M059J (cell line): ENCODE data around the gene RALGPS2. TPM values are rescaled to one million over a fixed set of nuclear protein-coding genes. Genes with fewer than 3 reads are reported as not detected.

Source experiments
- DNase-seq: peaks from one replicate; pipeline ENCODE4 v3.0.0-alpha.2; 2012; ENCODE audit warnings: low read depth
- total RNA-seq: library from RNA; depleted of rRNA; stranded (reverse); fragments of >200 nt; shearing (Covaris generic); gene quantifications from 2 replicates; pipeline ENCODE4 v1.2.3, GENCODE V29; 2014; rRNA removed

Gene RALGPS2
- 10.8 and 11.7 TPM in 2 replicates for total RNA-seq

- DNase-seq = peak; percentile 79
These were observed at the start of gene RALGPS2 for GRCh38 chr1:178724728-178725465. RALGPS2 (plus strand) TSS chr1:178725244; CDS start chr1:178776765, 51,521 bp downstream.

GRCh38 chr1:178679237-178679636 lies 45.8 kb upstream of the RALGPS2 start:
- no peak for DNase-seq

- DNase-seq = no peak
These were observed 42.6 kb upstream of the RALGPS2 start for GRCh38 chr1:178682429-178682828.

GRCh38 chr1:178682886-178683285 lies 42.2 kb upstream of the RALGPS2 start:
- no peak for DNase-seq

GRCh38 chr1:178683291-178683690 lies 41.8 kb upstream of the RALGPS2 start:
- no peak for DNase-seq

GRCh38 chr1:178684111-178684510 lies 40.9 kb upstream of the RALGPS2 start:
- peak; percentile 16 for DNase-seq

GRCh38 chr1:178684542-178685000 lies 40.5 kb upstream of the RALGPS2 start:
- DNase-seq = peak; percentile 91

GRCh38 chr1:178686407-178686806 lies 38.6 kb upstream of the RALGPS2 start:
- no peak for DNase-seq

- DNase-seq = peak; percentile 13
These were observed 36.8 kb upstream of the RALGPS2 start for GRCh38 chr1:178688244-178688643.

- no peak for DNase-seq
These were observed 35.3 kb upstream of the RALGPS2 start for GRCh38 chr1:178689769-178690168.

- DNase-seq = no peak
These were observed 34.5 kb upstream of the RALGPS2 start for GRCh38 chr1:178690496-178690895.

- DNase-seq = no peak
These were observed 32.3 kb upstream of the RALGPS2 start for GRCh38 chr1:178692564-178693327.

GRCh38 chr1:178693366-178693765 lies 31.7 kb upstream of the RALGPS2 start:
- no peak for DNase-seq

- no peak for DNase-seq
These were observed 30.0 kb upstream of the RALGPS2 start for GRCh38 chr1:178694923-178695525.

- DNase-seq = peak; percentile 53
These were observed 22.9 kb upstream of the RALGPS2 start for GRCh38 chr1:178702146-178702545.

GRCh38 chr1:178704833-178705232 lies 20.2 kb upstream of the RALGPS2 start:
- no peak for DNase-seq

GRCh38 chr1:178706432-178706831 lies 18.6 kb upstream of the RALGPS2 start:
- DNase-seq = no peak

- DNase-seq = peak; percentile 57
These were observed 11.8 kb upstream of the RALGPS2 start for GRCh38 chr1:178713259-178713658.

GRCh38 chr1:178714453-178714852 lies 10.6 kb upstream of the RALGPS2 start:
- DNase-seq = no peak

GRCh38 chr1:178716111-178716510 lies 8.9 kb upstream of the RALGPS2 start:
- no peak for DNase-seq

GRCh38 chr1:178718520-178718919 lies 6.5 kb upstream of the RALGPS2 start:
- DNase-seq = no peak

- DNase-seq = peak; percentile 2
These were observed 1.5 kb upstream of the RALGPS2 start for GRCh38 chr1:178723546-178723945.

GRCh38 chr1:178724376-178724727 lies 692 bp upstream of the RALGPS2 start:
- no peak for DNase-seq
